T47D (cell line): Measurements from ENCODE around the gene NCOA6.

Source experiments
- DNase-seq, 2 experiments: peaks; one replicate each; pipeline versions ENCODE4 v3.0.0 to v3.0.0-alpha.2; 2011 to 2012; ENCODE audit warnings: low read depth in 1 of 2, low spot score in 1 of 2
- JUND ChIP-seq: IDR thresholded peaks from 2 replicates; pipeline ENCODE4 v1.6.1; 2012; ENCODE audit warnings: low read depth
- in situ Hi-C: cut with HindIII; loops from 2 replicates; pipeline ENCODE4 v1.10.0; 2016; ENCODE audit warnings: low sequenced_read_pairs, low pct_unique_long_range_greater_than_20kb

NCOA6 gene

DNA sequence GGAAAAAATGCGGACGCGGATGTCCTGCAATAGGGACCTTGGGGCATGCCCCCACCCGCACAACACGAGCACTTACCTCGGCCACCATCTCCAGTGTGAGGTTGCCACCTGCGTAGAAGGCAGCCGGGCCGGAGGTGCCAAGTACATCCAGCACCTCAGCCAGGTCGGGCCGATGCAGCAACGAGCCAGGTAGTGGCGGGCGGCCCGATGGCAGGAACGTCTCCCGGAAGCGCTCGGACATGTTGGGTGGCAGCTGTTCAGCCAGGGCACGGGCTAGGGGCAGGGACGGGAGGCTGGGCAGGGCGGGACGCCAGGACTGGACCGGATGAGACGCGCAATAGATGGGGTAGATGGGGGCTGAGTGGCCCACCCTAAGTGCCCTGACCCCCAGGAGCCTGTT is 33.9 kb upstream of the NCOA6 start:
- in situ Hi-C loops, result no loop called here
- no peak for DNase-seq
- TF ChIP-seq JUND, result no peak

DNA sequence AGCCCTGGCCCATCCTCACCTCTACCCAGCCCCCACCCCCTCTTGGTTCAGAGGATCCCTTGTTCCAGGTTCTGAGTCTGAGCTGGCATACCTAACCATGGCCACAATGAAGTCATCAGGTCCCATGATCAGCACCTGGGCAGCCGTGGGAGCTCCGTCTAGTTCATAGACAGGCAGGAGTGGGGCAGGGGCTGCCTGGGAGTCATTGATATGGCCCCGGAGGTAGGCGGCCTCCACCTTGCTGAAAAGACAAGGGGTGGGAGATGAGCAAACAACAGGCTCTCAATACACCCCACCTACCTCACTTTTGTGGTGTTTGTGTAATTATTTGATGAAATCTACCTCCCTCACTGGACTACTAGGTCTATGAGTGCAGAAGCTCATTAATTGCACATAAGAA is 26.8 kb upstream of the NCOA6 start:
- DNase-seq, result no peak
- TF ChIP-seq JUND, result no peak
- in situ Hi-C loops, result no loop called here

DNA sequence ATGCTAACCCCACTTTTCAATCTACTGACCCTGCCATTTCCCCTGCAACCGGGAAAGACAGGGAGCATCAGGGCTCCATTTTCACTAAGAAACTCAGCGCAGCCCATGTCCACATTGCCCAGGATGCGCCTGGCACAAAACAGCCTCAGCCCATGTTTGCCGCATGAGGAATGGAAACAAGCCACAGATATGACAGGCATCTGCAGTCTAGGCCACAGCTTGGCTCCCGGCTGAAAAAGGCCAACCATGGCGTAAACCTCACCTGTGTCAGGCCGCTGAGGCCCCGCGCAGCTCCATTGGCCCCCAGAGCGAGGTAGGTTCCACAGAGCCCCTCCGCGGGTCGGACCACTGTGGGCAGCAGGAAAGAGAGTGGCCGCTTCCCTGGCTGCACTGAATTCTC is 25.5 kb upstream of the NCOA6 start:
- DNase-seq, result no peak
- TF ChIP-seq JUND, result no peak
- in situ Hi-C loops, result no loop called here

DNA sequence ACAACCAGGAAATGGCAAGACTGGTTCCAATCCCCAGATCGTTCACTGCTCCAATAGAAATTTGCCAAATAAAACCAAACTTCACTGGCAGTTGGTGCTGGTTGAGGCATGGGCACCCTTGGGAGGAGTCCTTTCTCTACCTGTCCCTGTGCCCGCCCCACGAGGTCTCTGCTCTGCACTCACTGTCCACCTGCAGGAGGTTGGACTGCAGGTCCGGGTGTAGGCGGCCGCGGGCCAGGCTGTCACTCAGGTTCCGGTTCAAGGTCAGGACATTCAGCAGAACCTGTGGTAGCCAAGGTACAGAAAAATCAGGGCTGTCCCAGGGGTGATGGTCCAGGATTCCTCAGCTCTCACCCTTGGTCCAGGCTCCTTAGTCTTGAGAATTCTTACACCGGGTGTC is 24.3 kb upstream of the NCOA6 start:
- no peak for DNase-seq
- in situ Hi-C loops, result no loop called here
- TF ChIP-seq JUND, result no peak

- no peak for DNase-seq
- in situ Hi-C loops, result no loop called here
Measured at GRCh38 chr20:34848597-34848996, 23.1 kb upstream of the NCOA6 start.

GRCh38 chr20:34843421-34843820 is 18.0 kb upstream of the NCOA6 start:
- no peak for DNase-seq
- TF ChIP-seq JUND, result no peak
- in situ Hi-C loops, result no loop called here

More at GRCh38 chr20:34848597-34848996, 23.1 kb upstream of the NCOA6 start:
- TF ChIP-seq JUND, result no peak

DNA sequence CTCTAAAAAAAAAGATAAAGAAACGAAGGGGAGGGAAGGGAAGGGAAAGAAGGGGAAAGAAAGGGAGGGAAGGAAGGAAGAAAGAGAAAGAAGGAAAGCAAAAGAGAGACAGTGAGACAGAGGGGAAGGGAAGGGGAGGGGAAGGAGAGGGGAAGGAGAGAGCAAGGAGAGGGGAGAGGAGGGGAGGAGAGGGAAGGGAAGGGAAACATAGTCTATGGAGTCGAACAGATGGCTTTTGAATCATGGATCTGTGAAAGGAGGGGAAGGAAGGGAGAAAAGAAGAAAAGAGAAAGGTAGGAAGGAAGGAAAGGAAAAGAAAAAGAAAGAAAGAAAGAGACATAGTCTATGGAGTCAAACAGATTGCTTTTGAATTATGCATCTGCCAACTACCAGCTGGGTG is 16.7 kb upstream of the NCOA6 start:
- TF ChIP-seq JUND, result no peak
- no peak for DNase-seq
- in situ Hi-C loops, result no loop called here

DNA sequence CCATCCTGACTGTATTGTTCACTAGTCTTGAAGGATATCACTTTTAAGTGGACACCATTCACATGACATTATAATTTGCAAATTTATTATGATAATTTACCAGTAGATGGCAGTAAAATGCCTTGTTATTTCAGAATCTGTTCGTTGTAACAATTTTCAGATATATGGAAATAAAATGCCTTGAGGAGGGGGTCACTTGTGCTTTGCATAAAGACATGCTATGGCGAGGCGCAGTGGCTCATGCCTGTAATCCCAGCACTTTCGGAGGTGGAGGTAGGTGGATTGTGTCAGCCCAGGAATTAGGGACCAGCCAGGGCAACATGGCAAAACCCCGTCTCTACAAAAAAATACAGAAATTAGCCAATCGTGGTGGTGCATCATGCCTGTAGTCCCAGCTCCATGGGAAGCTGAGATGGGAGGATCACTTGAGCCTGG is 9.0 kb upstream of the NCOA6 start:
- in situ Hi-C loops, result no loop called here
- peak; percentile 55 to 60 for DNase-seq
- TF ChIP-seq JUND, result no peak

DNA sequence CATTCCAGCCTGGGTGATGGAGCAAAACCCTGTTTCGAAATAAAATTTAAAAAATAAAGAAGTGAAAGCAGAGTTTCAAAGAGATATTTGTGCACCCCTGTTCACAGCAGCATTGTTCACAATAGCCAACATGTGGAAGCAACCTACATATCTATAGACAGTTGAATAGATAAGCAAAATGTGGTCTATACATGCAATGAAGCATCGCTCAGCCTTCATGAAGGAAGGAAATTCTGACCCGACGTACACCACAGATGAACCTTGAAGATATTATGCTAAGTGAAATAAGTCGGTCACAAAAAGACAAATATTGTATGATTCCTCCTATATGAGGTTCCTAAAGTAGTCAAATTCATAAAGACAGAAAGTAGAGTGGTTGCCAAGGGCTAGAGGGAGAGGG is 6.5 kb upstream of the NCOA6 start:
- TF ChIP-seq JUND, result no peak
- DNase-seq, result no peak
- in situ Hi-C loops, result no loop called here

- in situ Hi-C loops, result no loop called here
- DNase-seq, result no peak
- TF ChIP-seq JUND, result no peak
Measured at GRCh38 chr20:34829191-34829590, 3.7 kb upstream of the NCOA6 start.

- TF ChIP-seq JUND, result no peak
- in situ Hi-C loops, result no loop called here
- DNase-seq, result peak; percentile 43 to 66
Measured at GRCh38 chr20:34824806-34825529, 483 bp downstream of the NCOA6 start.

GRCh38 chr20:34824452-34824805 is 1.0 kb downstream of the NCOA6 start:
- no peak for TF ChIP-seq JUND
- in situ Hi-C loops, result no loop called here
- peak; percentile 80 to 90 for DNase-seq

- no peak for TF ChIP-seq JUND
- in situ Hi-C loops, result no loop called here
- no peak for DNase-seq
Measured at GRCh38 chr20:34824026-34824425, 1.4 kb downstream of the NCOA6 start.
